ENCODE data around the gene CBX2. TPM values are rescaled to one million over a fixed set of nuclear protein-coding genes. Genes with fewer than 3 reads are reported as not detected.

Gene CBX2
- total RNA-seq, 2 donors from 2014 or later: 1.6 to 2.0 TPM

DNA sequence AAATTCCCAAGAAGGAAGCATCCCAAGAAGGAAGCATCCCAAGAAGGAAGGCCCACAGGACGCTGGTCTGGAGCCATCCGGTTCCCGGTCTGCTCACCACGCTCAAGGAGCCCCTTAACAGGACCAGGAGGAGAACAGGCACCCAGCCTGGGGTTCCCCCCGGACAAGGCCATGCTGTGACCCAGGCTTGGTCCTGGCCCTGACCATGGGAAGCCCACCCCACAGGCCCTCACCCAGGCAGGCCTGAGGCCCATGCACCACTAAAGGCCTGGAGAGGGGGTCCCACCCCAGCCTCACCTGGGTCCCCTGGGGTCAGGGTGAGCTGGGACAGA lies 47.5 kb upstream of the CBX2 start:
- no peaks in the 10 kb centered on the region for H3K27me3 ChIP-seq
- TF ChIP-seq, protein P1, sequence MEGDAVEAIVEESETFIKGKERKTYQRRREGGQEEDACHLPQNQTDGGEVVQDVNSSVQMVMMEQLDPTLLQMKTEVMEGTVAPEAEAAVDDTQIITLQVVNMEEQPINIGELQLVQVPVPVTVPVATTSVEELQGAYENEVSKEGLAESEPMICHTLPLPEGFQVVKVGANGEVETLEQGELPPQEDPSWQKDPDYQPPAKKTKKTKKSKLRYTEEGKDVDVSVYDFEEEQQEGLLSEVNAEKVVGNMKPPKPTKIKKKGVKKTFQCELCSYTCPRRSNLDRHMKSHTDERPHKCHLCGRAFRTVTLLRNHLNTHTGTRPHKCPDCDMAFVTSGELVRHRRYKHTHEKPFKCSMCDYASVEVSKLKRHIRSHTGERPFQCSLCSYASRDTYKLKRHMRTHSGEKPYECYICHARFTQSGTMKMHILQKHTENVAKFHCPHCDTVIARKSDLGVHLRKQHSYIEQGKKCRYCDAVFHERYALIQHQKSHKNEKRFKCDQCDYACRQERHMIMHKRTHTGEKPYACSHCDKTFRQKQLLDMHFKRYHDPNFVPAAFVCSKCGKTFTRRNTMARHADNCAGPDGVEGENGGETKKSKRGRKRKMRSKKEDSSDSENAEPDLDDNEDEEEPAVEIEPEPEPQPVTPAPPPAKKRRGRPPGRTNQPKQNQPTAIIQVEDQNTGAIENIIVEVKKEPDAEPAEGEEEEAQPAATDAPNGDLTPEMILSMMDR (IDR thresholded peaks at IDR 0.05): no peak
- no peak for TF ChIP-seq POLR2A (IDR thresholded peaks at IDR 0.05)
- H3K4me3 ChIP-seq: no peak overlapping the region
- H3K27ac ChIP-seq: no peak overlapping the region
- intact Hi-C loops (cut with DNase I): no loop called here
- ATAC-seq (no peak), DNase-seq (no peak)
- no peaks in the 10 kb centered on the region for H3K36me3 ChIP-seq (replicated peaks in 1 of 2; ENCODE audit: insufficient read depth in 1 of 2, low read depth in 2 of 2)
- H3K4me1 ChIP-seq: peaks cover 10% of the 10 kb centered on the region
- no peaks in the 10 kb centered on the region for H3K9me3 ChIP-seq
- WGBS, 2 donors: 73 to 90% methylated on average over 5 of the region's 5 CpGs

DNA sequence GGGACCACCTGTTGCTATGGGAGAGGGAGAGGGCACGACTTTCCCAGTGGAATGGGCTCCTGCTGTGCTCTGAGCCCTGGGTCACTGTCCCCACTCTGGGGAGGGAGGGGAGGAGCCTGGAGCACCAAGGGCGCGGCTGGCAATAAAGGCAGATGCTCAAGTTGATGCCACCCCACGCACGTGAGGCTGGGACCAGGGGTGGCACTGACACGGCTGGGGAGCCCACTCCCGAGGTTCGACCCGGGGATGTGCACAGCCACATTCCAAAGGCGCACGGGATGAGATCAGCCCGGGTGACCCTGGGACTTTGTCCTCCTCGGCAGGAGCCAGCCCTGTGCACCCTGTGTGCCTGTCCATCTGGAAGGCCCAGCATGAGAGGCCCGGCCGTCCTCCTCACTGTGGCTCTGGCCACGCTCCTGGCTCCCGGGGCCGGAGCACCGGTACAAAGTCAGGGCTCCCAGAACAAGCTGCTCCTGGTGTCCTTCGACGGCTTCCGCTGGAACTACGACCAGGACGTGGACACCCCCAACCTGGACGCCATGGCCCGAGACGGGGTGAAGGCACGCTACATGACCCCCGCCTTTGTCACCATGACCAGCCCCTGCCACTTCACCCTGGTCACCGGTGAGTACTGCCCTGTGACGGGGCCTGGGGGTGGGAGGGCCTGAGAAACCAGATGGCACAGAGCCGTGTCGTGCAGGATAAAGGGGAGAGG lies 47.0 kb upstream of the CBX2 start, which contains the start of gene ENPP7:
ENPP7 (plus strand) TSS at position 175 of the 715 bp plus-strand sequence; CDS start at position 372, 197 bp downstream.
- intact Hi-C loops (cut with DNase I): no loop called here
- H3K27me3 ChIP-seq: no peaks in the 10 kb centered on the region
- DNase-seq (no peak), ATAC-seq (no peak)
- TF ChIP-seq POLR2A (IDR thresholded peaks at IDR 0.05): no peak
- TF ChIP-seq, protein P1 (IDR thresholded peaks at IDR 0.05): no peak
- H3K4me3 ChIP-seq: no peak within 1 kb of the TSS
- peaks cover 10% of the 10 kb centered on the region for H3K4me1 ChIP-seq
- no peak within 1 kb of the TSS for H3K27ac ChIP-seq
- H3K9me3 ChIP-seq: no peaks in the 10 kb centered on the region
- H3K36me3 ChIP-seq (replicated peaks in 1 of 2; ENCODE audit: insufficient read depth in 1 of 2, low read depth in 2 of 2): no peaks in the 10 kb centered on the region
- WGBS, 2 donors: 76 to 88% methylated on average over 5 to 32 of the region's 33 CpGs

DNA sequence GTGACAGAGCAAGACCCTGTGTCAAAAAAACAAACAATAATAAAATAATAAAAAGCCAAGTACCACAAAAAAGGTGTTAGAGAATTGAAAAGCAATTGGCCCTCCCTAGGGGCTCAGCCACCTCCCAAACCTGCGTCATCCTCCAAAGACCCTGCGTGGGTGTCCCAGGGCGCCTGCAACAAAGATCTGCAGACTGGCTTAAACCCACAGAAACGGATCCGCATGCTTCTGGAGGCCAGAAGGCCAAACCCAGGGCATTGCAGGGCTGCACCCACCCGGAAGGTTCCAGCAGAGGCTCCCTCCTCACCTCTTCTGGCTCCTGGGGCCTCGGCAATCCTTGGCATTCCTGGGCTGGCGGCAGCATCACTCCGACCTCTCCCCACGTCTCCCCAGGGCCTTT lies 45.7 kb upstream of the CBX2 start:
- intact Hi-C loops (cut with DNase I): no loop called here
- ATAC-seq: no peak
- no peaks in the 10 kb centered on the region for H3K27me3 ChIP-seq
- TF ChIP-seq, protein P1 (IDR thresholded peaks at IDR 0.05): no peak
- TF ChIP-seq POLR2A (IDR thresholded peaks at IDR 0.05): no peak
- WGBS, 2 donors: 81 to 93% methylated on average over 10 of the region's 10 CpGs
- no peaks in the 10 kb centered on the region for H3K9me3 ChIP-seq
- H3K4me1 ChIP-seq: peaks cover 10% of the 10 kb centered on the region
- H3K4me3 ChIP-seq: no peak overlapping the region
- no peaks in the 10 kb centered on the region for H3K36me3 ChIP-seq (replicated peaks in 1 of 2; ENCODE audit: insufficient read depth in 1 of 2, low read depth in 2 of 2)
- no peak for DNase-seq
- peak overlapping the region in 3 of 4 donors; percentile 45 to 74 (median 50) for H3K27ac ChIP-seq

- Histone ChIP-seq H3K27ac (peak overlapping the region in 3 of 4 donors; percentile 45 to 74 (median 50)), H3K27me3 (no peaks in the 10 kb centered on the region), H3K36me3 (replicated peaks in 1 of 2; ENCODE audit: insufficient read depth in 1 of 2, low read depth in 2 of 2) (no peaks in the 10 kb centered on the region), H3K4me1 (peaks cover 13% of the 10 kb centered on the region), H3K4me3 (no peak overlapping the region), H3K9me3 (no peaks in the 10 kb centered on the region)
- peak in 1 of 4 donors; percentile 63 for DNase-seq
- ATAC-seq: peak; percentile 52
- TF ChIP-seq, protein P1 (IDR thresholded peaks at IDR 0.05): no peak
- no peak for TF ChIP-seq POLR2A (IDR thresholded peaks at IDR 0.05)
- intact Hi-C loops (cut with DNase I): no loop called here
- 59 to 64% methylated on average over 25 to 35 of the region's 35 CpGs for WGBS, 2 donors
These were observed 44.9 kb upstream of the CBX2 start for GRCh38 chr17:79732804-79733691.
